Lower leg skin (tissue), 3 donors: ENCODE results near the gene MLF2.

ENCODE experiments used
- POLR2A ChIP-seq, 2 donors: fragments of 450-650 bp; IDR thresholded peaks; one replicate each; pipeline ENCODE4 v1.6.1; 2016 to 2017; ENCODE audit warnings: antibody characterized with exemption in 2 of 2, mild to moderate bottlenecking in 1 of 2, moderate library complexity in 1 of 2
- TF ChIP-seq, protein P1 (sequence below), 3 donors: fragments of 450-650 bp; IDR thresholded peaks; one replicate each; pipeline ENCODE4 v1.5.1; 2016; ENCODE audit warnings: antibody characterized with exemption in 3 of 3, mild to moderate bottlenecking in 3 of 3, moderate library complexity in 2 of 3

GRCh38 chr12:6758506-6759095, 5.7 kb upstream of the MLF2 start:
- TF ChIP-seq, protein P1, sequence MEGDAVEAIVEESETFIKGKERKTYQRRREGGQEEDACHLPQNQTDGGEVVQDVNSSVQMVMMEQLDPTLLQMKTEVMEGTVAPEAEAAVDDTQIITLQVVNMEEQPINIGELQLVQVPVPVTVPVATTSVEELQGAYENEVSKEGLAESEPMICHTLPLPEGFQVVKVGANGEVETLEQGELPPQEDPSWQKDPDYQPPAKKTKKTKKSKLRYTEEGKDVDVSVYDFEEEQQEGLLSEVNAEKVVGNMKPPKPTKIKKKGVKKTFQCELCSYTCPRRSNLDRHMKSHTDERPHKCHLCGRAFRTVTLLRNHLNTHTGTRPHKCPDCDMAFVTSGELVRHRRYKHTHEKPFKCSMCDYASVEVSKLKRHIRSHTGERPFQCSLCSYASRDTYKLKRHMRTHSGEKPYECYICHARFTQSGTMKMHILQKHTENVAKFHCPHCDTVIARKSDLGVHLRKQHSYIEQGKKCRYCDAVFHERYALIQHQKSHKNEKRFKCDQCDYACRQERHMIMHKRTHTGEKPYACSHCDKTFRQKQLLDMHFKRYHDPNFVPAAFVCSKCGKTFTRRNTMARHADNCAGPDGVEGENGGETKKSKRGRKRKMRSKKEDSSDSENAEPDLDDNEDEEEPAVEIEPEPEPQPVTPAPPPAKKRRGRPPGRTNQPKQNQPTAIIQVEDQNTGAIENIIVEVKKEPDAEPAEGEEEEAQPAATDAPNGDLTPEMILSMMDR (IDR thresholded peaks at IDR 0.05) = no peak
- TF ChIP-seq POLR2A (IDR thresholded peaks at IDR 0.05) = no peak
